8988T (cell line): ENCODE measurements around the gene GLB1L2.
"Not testable (repeated sequence)": the region's sequence is repeated elsewhere in the genome, so short reads cannot be mapped to it uniquely, and the experiment has no call there.

Experiments used
- DNase-seq: peaks from one replicate; pipeline ENCODE4 v3.0.0; 2011

Gene GLB1L2

DNA sequence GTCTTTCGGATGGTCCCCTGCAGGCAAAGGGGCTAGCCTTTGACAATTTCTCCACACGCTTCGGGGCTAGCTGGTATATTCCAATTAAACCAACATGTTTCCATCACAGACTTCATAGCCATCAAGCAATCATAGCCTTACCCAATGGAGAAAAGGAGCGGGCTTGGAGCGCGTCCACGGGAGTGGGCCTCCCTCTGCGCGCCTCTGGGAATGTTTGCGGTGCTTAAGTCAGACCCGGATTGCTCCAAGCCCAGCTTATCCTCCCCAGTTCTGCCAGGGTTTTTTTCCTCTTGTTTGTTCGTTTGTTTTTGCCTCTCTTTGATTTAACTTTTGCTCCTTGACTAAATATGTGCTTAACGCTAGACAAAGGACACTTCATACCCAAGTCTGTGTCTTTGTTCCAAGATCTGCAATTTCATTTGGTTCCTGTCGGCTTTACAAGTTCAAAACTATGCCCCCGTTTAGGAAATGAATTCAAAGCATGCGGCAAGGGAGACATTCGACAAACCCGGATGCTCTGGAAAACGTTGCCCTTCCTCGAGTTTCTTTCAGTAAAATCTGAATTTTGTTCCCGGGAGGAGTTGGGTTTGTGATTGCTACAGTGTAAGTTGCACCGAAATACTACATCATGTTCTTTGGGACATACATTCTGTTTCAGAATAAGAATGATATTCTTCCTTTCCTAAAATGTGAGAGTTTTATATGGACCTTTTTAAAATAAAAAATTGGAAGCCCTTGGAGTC, 1.0 kb upstream of the GLB1L2 start:
- no peak for DNase-seq

DNA sequence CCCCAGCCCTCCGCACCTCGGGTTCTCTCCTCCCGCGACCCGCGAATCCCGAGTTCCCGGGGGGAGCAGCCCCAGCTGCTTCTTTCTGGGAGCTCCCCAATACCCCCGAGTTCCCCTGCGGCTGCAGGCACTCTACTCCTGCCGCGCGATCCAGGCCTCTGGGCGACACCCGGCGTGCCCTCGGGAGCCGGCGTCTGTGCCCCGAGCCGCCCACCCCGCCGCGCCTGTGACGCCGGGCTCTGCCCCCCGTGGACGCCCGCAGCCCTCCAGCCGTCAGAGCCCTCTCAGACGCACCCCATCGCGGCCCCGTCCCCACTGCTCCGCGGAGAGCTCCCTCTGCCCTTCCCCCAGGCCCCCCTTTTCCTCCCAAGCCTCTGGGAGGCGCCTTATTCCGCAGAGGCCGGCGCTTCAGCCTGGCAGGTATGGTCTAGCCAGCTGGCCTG, 422 bp downstream of the GLB1L2 start:
- DNase-seq: peak; percentile 65

GRCh38 chr11:134332782-134333181, 994 bp downstream of the GLB1L2 start:
- DNase-seq: no peak

DNA sequence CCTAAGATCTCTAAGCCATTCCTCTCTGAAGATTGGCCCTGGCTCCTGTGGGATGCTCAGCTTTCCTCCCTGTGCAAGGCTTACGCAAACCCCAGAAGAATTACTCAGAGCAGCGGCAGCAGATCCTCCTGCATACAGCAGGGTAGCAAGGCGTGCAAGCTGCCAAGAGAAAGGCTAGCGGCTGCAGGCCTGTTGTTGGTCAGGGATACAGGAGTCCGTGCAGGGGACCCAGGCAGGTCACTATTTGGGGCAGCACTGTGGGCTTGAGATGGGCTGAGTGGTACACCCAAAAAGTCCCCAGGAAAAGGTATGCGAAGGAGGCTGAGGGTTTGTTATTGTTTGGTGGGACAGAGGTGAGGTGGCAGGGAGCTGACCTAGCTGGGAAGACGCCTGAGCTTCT, 1.5 kb downstream of the GLB1L2 start:
- no peak for DNase-seq

DNA sequence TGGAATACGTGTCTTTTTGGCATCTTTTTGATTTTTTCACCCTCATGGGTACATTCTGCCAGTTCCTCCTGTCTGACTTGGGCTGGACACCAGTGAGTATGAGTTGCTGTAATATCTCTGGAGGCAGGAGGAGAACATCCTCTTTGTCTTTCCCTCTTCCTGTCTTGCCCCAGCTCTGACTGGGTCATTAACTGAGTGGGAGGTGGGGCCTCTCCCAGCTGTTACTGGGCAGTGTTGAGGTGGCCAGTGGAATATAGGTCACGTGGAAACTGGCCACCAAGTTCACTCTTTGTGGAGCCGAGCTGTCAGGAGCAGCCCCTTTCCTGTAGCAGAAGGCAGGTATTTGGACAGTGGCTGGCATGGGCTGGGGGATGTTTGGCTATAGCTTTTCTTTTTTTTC, 2.2 kb downstream of the GLB1L2 start:
- no peak for DNase-seq

DNA sequence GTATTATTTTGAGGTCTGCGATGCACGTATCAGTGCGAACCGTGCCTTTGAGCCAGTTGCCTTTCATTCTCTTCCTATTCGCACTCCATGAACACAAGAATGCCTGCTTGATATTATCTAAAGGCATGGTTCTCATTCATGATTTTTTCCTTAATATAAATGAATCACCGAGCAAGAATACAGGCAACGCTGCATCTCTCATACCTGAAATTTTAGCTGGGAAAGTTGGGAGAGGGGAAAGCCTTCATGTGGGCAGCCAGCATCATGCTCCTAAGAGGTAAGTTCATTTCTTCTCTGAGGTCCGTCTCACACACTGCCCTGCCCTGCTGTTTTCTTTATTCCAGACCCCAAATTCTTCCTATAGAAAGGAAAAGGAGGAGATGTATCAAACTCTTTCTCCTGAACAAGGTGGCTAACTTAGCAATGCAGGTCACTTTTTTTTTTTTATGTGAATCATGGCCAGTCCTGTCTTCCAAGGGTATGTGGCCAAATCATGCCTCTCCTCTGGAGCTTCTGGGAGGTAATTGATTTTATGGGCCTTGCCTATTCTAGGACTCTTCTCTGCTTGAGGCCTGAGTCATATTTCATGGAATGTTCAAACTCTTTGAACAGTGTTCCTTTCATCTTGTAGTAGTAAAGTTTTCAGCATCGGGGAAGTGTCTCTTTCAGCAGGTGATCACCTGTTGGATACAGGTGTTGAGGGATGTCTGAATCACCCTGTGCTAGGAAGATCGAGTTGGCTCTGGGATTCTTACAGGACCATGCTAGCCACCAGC, 3.2 kb downstream of the GLB1L2 start:
- no peak for DNase-seq

GRCh38 chr11:134337051-134337450, 5.3 kb downstream of the GLB1L2 start:
- no peak for DNase-seq

DNA sequence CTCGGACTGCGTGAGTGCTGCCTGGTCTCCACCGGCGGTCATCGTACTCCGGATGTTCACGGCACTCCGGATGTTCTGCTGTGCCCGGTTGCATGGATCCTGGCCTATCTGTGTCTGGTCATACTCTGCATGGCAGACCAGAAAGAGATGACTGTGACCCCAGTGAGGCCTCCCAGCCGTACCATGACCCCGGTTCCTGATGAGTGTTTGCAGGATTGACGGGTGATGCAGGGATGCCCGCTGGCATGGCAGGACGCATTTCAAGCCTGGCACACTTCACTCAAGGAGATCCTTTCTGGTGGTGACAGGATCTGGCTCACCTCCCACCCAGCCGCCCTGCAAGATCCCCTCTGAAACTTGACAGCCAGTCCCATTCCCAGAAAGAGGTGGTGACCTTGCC, 6.3 kb downstream of the GLB1L2 start:
- no peak for DNase-seq

GRCh38 chr11:134338654-134339053, 6.9 kb downstream of the GLB1L2 start:
- DNase-seq: no peak

GRCh38 chr11:134339756-134340155, 8.0 kb downstream of the GLB1L2 start:
- DNase-seq: no peak

DNA sequence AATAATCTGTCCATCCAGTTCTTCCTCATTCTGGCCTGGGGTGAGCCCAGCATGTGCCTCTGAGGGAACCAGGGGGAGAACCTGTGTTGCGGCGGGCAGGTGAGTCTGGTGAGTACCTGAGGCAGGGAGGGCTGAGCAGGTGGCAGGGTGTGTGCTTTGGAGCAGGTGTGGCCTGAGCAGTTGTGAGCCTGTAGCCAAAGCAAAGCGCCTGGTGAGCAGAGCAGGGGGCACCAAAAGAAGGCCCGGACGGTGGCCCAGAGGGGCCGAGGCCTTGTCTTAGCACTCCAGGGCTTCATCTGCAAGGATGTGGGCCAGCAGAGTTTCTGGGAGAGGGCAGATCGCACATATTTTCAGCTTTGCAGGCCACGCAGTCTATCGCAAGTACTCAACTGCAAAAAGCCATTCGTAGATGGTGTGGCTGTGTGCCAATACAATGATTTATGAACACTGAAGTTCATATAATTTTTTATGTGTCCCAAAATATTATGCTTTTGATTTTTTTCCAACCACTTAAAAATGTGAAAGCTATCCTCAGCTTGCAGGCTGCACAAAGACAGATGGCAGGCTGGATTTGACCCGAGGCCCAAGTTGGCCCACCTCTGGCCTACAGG, 8.7 kb downstream of the GLB1L2 start:
- DNase-seq: no peak

GRCh38 chr11:134341805-134342571, 10.2 kb downstream of the GLB1L2 start:
- DNase-seq: no peak

- no peak for DNase-seq
These were observed 11.0 kb downstream of the GLB1L2 start for GRCh38 chr11:134342572-134343340.

- DNase-seq: no peak
These were observed 11.9 kb downstream of the GLB1L2 start for GRCh38 chr11:134343646-134344045.

DNA sequence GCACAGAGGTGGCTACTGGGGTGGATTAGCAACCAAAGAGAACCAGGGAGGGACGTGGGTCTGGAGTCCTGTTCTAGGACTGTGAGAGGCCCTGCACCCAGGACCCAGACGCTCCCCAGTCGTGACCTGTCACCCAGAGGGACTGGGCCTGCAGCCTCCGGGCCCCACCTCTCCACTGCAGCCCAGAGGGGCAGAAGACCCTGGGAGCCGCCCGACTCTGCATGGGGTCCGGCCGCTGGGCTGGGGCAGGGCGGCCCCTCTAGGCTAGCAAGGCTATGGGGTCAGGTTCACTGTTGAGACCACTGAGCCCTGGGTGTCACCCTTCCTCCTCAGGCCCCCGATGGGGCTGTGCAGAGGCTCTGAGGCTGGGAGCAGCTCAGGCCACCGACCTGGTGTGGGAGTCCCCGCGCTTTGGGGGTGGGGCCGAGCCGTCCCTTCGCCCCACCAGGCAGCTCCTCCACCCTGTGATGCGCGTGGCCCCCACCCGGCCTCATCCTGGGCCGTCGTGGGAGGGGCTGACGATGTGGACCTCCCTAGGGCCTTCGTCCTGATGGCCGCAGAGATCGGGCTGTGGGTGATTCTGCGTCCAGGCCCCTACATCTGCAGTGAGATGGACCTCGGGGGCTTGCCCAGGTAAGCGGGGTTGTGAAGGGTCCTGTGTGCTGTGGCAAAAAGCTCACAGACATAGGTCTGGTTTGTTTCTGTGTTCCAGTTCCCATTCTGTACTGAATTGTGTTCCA, 12.9 kb downstream of the GLB1L2 start:
- not testable (repeated sequence) for DNase-seq

DNA sequence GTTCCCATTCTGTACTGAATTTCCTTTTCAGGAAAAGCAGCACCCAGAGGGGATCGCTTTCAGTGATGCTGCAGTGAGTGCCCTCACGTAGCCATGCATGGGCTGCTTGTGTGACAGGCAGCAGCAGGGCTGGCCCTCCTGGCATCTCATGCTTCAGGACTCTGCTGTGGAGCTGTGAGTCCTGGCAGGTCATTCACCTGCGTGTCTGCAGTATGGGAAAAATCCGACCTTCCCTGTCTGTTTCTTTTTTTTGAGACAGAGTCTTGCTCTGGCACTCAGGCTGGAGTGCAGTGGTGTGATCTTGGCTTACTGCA, 13.4 kb downstream of the GLB1L2 start:
- no peak for DNase-seq

GRCh38 chr11:134346101-134346975, 14.6 kb downstream of the GLB1L2 start:
- DNase-seq: no peak

DNA sequence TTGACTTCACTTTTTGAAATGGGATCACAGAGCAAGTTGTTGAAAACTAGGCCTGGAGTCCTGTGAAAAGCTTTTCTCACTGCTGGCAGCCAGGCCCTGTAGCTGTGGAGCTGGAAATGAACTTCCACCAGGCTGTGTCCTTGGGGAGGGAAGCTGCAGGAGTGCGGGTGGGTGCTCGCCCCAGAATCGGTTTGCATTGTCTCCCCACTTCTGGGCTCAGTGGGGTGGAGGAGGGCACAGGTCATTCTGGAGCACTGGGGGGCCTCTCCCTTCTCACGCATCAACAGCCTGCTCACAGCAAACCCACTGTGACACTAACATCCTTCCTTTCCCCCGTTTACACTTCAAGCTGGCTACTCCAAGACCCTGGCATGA, 15.2 kb downstream of the GLB1L2 start:
- DNase-seq: no peak

DNA sequence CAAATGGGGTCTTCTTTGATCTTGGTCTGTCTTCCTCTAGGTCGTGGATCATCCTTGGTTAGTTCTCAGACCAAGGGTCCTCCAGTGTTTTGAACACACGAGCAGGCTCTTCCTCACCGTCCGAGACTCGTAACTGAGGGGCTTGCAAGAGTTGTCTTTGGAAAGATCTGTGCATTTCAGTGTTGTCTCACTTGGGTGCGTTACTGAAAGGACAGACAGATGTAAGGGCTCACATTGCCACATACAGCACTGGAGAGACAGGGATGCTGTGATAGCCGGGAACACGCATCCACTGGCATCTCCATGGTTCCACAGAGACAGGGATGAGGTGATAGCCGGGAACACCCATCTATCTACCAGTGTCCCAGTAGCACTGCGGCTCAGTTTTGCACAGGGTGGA, 15.7 kb downstream of the GLB1L2 start:
- no peak for DNase-seq

DNA sequence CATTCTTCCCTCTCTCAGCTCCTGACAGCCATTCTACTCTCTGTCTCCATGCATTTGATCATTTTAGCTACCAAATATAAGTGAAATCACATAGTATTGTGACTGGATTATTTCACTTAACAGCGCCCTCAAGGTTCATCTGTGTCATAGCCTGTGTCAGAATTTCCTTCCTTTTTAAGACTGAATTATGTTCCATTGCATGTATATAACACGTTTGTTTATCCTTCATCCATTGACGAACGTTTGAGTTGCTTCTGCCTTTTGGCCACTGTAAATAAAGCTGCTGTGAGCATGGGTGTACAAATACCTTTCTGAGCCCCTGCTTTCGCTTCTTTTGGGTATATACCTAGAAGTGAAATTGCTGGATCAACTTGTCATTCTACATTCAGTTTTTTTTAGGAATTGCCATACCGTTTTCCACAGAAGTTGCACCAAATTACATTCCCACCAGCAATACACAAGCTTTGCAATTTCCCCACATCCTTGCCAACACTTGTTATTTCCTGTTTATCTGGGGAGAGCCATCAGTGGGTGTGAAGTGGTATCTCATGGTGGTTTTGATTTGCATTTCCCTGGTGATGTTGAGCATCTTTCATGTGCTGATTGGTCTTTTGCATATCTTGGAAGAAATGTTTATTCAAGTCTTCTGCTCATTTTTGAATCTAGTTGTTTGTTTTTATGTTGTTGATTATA, 17.5 kb downstream of the GLB1L2 start:
- no peak for DNase-seq
